GM19467 (cell line): Measurements from ENCODE around the gene GLYATL1B.
"Not testable (repeated sequence)": the region's sequence is repeated elsewhere in the genome, so short reads cannot be mapped to it uniquely, and the experiment has no call there.

Experiments used
- ATAC-seq: cut with Tn5 transposase; IDR thresholded peaks from one replicate; pipeline ENCODE4 v1.9.1; 2021; ENCODE audit warnings: mild to moderate bottlenecking, moderate library complexity; ENCODE audit not compliant: unreplicated experiment

Gene GLYATL1B, protein sequence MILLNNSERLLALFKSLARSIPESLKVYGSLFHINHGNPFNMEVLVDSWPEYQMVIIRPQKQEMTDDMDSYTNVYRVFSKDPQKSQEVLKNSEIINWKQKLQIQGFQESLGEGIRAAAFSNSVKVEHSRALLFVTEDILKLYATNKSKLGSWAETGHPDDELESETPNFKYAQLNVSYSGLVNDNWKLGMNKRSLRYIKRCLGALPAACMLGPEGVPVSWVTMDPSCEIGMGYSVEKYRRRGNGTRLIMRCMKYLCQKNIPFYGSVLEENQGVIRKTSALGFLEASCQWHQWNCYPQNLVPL

DNA sequence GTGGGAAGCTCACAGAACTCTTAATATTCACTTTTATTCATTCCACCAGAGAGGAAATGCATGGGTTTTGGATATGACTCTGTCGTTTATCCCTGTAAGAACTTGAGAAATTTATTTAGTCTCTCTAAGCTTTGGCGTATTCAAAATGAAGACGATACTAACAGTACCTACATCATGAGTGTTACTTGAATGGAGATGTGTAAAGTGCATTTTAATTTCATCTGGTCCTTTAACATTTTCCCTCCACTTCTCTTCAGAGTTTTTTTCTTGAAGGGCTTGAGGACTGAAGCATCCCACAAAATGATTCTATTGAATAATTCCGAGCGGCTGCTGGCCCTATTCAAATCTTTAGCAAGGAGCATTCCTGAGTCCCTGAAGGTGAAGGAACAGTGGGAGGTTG, at the start of gene GLYATL1B:
Gene GLYATL1B (plus strand): TSS at position 301 of the 400 bp plus-strand sequence. CDS start 0 bp downstream, at position 301.
- not testable (repeated sequence) for ATAC-seq

DNA sequence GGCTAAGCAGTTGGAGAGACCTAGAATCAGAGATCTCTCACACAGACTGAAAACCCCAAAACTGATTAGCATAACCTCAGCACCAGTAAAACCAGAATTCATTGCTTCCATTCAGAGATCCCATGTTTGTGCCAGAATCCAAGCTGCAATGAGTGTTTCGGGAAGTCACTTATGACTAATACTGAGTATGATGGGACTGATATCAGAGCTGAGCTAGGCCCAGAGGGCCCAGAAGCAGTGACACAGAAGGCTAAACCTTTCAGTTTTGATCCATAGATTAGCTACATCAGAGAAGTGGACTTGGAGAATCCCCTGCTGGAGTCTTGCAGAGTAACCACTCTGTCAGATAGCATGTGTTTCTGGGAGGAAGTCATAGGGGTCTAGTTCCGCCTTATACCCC, 49.6 kb upstream of the GLYATL1B start:
- not testable (repeated sequence) for ATAC-seq

DNA sequence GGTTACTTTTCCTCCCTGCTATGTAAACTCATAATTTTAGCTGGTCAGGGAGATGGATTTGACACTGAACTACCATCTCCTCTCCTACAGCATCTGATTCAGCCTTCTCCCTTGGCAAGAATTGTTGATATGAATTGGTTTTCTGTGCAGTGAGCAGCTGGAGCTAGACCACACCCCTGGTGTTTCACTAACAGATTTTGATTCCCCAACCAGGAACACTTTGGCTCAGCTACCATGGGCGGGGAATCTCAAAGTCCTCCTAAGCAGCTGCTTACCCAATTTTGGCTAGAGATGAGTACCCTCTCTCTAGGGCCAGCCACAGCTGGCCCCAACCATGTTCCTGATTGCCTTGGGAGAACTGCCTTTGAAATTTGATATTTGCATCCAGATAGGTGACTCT, 48.7 kb upstream of the GLYATL1B start:
- not testable (repeated sequence) for ATAC-seq

DNA sequence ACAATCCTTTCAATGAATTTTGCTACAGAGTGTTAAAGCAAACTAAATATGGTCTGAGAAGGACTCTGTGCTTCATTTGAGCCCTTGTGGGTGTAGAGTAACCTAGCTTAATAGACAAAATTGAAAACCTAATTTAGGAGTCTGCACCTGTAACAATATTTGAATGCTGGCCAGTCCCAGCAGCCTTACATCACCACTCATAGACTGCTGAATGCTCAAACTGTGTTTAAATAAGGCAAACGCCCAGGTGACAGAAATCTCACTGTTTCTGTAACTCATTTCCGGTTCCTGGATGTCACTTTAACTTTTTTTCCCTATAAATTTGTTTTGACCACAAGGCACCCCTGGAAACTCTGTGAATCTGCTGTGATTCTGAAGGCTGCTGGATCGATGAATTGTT, 45.5 kb upstream of the GLYATL1B start:
- ATAC-seq, result no peak

DNA sequence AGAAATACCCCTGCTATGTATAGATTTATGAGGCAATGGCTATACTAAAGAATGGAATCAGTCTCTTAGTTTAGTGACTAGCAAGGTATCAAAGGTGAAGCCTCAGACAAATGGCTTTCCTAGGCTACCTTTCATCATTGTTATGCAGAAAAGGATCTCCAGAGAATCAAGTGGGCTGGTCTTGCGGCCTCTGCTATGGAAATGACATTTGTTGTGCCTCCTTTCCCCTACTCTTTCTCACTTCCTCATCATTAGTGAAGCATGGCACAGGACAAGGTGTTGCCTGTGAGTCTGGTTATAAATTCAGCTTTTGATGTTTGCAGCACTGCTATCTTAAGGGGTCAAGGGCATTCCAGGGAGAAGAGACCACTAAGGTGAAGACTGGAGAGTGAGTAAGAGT, 34.7 kb upstream of the GLYATL1B start:
- ATAC-seq, result peak; percentile 66

DNA sequence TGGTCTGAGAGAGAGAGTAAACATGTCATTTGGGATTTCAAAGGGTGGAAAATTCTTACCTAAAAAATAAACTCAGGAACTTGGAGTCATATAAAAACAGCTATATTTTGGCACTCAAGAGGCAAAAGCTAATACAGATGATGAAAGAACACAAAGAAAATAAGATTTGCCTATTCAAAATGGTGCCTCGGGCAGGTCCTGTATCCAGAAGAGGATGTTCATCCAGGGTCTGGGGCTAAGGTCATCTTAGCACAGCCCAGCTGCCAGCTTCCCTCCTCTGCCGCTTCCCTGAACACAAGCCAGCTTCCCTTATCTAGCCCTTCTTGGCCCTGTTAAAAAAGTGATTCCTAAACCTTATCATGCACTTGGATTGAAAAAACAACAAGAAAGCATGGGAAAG, 33.8 kb upstream of the GLYATL1B start:
- ATAC-seq, result not testable (repeated sequence)

DNA sequence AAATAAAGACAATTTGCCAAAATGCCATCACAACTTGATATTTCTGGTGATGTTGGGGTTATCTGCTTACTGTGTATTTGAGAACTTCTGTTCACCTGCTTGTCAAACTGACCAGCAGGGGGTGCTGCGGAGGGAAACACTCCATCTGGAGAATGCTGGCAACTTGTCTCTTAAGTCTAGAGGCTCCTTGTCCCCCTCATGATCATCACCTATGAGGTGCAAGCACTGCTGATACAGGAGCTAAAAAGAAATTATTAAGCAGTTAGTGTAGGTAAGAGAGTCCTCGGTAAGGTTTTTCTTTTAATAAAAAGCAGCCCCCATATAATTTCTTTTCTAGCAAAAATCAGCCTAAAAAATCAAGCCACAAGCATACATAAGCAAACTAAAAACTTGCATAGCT, 32.7 kb upstream of the GLYATL1B start:
- peak; percentile 41 for ATAC-seq

DNA sequence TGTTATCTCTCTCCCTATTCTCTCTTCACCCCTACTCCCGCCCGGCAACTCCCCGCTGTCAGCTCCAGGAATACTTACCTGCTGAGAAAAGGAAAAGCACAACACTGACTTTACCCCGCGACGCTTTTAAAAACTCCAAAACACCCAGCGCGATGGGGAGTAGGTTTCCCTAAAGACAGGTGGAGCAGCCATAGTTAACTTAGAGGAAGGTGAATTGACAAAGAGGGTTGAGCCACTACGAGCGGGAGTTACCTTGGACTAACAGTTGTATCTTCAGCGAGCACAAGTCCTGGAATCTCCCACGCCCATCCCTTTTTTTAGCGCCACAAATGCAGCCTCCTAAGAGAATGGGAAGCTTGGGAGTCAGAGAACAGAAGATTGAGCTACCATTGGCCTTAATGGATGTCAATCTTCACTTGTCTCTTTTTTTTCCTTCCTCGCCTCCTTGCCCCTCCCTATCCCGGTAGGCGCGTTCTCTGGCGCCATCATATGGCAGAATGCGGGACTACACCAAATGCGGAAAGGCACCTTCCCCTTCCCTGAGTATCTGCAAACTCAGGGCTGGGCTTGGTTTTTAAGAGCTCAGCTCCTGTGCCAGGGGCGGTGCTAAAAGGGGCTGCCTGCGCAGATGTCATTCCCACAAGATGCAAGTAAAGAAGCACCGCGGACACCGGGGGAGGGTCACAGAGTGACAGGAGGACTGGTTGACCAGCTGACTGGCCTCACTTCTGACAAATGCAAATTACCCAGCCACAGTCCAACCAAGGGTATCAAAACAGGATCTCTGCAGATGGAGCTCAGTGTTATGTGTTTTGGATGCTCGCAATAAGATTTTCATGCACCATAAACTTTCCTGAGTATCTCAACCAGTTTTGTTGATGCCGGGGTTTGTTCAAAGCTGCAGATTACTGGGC, 27.7 kb upstream of the GLYATL1B start:
- ATAC-seq, result peak; percentile 95

DNA sequence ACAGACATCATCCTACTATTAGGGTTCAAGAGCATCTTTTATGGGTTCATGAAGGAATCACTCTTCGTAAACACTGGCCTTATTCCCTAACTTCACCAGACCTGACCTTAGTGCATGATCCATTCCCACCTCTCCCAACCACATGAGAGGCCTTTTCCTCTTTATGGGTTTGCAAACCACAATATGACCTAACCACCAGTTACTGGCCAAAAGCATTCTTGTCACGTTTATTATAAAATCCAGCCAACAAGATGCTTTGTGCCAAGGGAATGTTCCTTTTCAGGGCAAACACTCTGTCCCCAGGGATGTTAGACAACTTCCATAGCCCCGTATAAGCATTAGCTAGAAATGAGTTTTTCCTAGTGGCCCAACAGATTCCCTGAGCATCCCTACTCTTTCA, 26.0 kb upstream of the GLYATL1B start:
- ATAC-seq, result not testable (repeated sequence)

DNA sequence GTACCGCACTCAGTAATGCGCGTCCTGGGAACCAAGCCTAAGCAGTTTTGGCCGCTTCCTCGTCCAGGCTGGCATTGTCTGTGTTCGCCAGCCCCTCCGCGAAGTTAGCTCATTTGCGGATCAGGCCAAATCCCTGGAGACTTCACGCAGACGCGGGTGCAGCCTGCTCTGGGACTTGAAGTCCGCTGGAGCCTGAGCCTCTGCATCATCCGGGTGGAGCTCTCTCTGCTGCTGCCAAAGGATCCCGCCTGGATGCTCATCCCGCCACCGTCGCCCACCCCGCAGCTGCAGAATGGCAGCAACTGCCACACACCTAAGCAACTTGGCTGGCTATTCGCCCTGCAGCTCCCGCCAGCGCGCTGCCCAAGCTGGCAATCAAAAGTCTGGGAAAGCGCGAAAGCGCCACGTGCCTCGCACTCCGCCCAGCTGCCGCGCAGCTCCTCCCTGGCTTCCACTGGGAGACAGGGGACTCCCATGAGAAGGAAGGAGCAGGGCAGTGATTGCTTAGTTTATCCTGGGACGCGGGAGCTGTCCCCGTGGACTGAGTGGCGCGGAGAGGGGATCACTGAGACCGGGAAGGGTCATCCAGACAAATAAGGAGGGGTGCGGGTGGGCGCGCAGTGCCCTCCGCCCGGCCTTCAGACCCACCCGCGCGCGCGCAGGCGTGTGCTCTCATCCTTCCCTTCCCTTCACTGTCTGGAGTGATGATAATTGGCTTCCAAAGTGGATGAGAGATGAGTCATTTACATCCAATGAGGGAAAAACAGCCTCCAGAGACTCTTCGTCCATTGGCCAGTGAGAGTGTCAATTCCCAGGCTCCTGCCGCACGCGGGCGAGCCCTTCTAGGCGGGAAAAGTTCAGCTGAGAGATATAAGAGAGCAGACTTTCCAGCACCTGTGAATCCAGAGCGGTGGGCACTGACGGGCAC, 23.2 kb upstream of the GLYATL1B start:
- ATAC-seq, result no peak

DNA sequence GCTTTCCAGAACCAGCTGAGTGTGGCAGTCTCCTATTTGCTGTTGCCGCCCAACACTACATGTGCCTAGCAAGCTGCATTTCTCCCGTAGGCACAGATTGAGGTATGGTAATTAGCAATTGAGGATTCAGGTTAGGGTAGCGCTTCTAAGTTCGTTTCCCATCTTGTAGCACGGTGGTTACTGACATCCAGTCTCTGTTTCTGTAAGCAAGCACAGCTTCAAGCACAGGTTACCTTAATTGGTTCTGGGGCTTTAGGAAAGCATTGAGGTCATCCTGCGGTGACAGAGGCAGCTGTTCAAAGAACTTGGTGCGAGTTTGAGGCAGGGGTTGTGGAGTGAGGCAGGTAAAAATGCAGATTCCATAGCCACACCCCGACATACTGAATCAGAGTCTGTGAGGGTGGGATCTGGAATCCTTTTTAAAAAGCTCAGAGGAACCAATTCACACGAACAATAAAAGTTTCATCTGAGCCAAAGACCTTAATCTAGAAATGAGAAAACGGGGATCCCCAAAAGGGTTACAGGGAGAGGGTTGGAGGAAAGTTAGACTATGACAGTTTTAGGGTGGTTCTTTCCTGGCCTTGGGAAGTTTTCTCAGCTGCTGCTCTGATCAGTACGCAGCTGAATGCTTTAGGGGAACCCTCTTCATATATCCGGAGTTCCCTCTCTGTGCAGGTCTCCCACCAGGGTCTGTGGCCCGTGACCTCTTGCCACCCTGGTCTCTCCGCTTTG, 21.9 kb upstream of the GLYATL1B start:
- not testable (repeated sequence) for ATAC-seq

DNA sequence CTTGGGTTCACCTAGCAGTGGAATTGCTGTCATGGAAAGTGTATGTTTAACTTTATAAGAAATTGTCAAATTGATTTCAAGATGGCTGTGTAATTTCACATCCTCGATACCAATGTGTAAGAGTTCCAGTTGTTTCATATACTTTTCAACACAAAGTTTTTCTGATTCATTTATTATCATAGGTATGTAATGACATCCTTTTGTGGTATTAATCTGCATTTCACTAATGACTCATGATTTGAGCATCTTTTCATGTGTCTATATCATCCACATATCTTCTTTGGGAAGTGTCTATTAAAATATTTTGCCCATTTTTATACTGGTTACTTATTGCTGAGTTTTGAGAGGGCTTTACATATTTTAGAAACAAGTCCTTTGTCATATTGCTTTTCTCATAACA, 17.0 kb upstream of the GLYATL1B start:
- ATAC-seq, result no peak

DNA sequence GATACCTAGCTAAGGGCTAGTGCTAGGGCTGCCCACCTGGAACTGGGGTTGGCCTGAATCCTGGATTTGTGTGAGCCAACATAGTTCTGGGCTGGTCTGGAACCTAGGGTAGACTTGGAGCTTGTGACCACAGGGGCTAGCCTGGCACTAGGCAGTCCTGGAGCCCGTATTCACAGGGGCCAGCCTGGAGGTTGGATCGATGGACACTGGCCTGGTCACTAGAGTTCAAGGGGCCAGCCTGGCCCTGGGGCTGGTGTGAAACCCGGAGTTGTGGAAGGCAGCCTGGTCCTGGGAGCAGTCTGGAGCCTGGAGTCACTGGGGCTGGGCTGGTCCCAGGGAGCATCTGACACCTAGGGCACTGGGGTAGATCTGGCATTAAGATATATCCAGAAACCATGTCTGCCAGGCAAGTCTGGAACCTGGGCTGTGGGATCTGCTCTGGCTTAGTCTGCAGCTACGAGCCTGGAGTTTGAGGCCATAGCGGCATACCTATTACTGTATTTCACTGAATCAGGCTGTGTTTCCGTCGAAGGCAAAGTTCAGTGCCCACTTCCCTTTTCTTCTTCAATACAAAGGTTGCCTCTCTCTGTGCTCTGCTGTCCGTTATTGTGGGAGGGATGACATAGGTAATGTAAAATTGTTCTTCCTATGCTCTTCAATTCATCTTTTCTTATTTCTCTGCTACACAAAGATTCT, 9.1 kb upstream of the GLYATL1B start:
- ATAC-seq, result peak; percentile 77

DNA sequence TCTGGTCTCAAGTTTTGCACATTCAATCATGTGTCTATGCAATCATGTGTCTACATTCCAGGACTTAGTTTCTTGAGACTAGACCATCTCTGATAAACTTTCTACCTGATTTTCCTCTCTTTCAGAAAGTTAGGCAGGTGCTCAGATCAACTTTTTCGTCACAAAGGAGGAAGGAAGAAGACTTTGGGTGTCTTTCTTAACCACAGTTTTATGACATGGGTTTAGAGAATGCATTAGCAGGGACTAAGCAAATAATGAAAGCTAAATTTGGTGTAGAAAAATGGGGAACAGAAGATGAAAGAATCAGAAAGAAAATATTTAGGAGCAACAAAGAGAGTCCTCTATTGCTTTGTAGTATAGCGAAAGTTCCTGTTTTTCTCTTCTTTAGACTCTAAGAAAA, 7.7 kb upstream of the GLYATL1B start:
- no peak for ATAC-seq

DNA sequence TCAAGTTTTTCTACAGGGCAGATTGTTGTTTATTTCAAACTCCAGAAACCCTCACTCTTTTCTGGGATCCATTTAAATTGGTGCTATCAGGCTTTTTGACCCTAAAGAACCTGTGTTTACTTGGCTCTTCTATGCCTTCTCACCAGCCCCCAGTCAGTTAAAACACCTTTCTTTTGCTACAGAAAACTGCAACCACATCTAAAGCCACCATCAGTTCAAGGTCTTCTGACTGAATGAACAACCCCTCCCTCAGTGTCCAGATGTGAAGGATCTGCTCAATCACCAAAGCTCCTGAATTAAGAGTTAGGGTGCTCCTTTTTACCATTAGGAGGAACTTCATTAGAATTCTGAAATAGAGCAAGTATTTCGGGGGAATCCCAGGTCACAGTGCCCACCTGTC, 7.0 kb upstream of the GLYATL1B start:
- no peak for ATAC-seq

DNA sequence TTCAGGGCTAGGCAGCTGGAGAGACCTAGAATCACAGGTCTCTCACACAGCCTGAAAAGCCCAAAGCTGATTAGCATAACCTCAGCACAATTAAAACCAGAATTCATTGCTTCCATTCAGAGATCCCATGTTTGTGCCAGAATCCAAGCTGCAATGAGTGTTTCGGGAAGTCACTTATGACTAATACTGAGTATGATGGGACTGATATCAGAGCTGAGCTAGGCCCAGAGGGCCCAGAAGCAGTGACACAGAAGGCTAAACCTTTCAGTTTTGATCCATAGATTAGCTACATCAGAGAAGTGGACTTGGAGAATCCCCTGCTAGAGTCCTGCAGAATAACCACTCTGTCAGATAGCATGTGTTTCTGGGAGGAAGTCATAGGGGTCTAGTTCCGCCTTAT, 5.7 kb upstream of the GLYATL1B start:
- ATAC-seq, result not testable (repeated sequence)

DNA sequence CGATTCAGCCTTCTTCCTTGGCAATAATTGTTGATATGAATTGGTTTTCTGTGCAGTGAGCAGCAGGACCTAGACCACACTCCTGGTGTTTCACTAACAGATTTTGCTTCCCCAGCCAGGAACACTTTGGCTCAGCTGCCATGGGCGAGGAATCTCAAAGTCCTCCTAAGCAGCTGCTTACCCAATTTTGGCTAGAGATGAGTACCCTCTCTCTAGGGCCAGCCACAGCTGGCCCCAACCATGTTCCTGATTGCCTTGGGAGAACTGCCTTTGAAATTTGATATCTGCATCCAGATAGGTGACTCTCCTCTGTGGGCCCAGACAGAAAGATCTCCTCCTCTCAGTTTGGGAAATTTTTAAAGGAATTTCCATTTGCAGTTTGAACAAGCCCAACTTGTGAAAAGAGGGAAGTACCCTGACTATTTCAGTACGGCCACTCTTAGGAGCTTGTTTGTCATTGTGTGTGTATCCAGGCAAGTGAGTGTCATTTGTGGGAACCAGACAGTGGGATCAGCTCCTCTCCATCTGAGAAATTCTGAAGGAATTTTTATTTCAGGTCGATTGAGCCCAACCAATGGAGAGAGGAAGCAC, 4.6 kb upstream of the GLYATL1B start:
- ATAC-seq, result not testable (repeated sequence)

DNA sequence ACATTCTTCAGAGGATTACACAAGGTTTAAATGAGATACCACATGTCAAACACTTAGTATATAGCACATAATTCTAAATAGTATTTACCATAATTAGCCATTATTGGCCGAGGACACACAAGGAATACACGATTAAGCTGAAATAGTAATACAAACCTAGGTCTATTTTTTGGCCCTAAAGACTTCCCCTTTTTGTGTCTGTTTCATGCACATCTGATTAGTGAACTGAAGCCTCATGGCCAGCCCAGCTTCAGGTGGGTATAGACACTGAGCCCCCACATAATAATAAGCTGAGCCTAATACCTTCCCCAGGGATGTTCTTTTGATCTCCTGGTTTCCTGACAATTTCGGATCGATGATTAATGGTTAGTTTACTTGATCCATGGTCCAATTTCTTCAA, 2.1 kb downstream of the GLYATL1B start:
- ATAC-seq, result no peak

DNA sequence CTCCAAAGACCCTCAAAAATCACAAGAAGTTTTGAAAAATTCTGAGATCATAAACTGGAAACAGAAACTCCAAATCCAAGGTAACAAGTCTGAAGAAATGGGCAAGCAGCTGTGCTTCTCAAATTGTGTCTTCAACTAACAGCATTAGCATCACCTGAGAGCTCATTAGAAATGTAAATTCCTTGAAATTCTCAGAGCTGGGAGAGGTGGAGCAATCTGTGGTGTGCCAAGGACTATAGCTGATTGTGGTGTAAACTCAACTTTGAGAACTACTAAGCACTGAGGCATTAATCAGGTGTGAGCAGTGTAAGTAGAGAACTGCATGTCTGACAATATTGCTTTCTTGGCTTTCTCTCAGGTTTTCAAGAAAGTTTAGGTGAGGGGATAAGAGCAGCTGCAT, 7.5 kb downstream of the GLYATL1B start:
- not testable (repeated sequence) for ATAC-seq
